HepG2 (cell line): ENCODE measurements around the gene U2SURP. TPM values are rescaled to one million over a fixed set of nuclear protein-coding genes. Genes with fewer than 3 reads are reported as not detected.

Experiments
- CHCHD3 ChIP-seq: sonication (generic); formaldehyde crosslinking; IDR thresholded peaks from 2 replicates; pipeline ENCODE4 v1.8.0; 2022; ENCODE audit warnings: mild to moderate bottlenecking, missing genetic modification reagents, moderate library complexity
- CREM ChIP-seq, 2 experiments: sonication (generic) in 1 of 2; formaldehyde crosslinking in 1 of 2; IDR thresholded peaks; 2 replicates each; pipeline versions ENCODE4 v1.4.0 to v1.6.1; 2016 to 2020; ENCODE audit warnings: antibody characterized with exemption in 1 of 2, mild to moderate bottlenecking in 1 of 2, missing genetic modification reagents in 1 of 2
- FOSL1 ChIP-seq: sonication (generic); formaldehyde crosslinking; IDR thresholded peaks from 2 replicates; pipeline ENCODE4 v1.9.0; 2021; ENCODE audit warnings: missing genetic modification reagents, borderline replicate concordance
- HNRNPUL1 ChIP-seq: fragments of 200-400 bp; formaldehyde crosslinking; IDR thresholded peaks from 2 replicates; pipeline ENCODE4 v1.6.1; 2017; ENCODE audit warnings: low read depth, mild to moderate bottlenecking, low read length, moderate library complexity
- JARID2 ChIP-seq: sonication (generic); formaldehyde crosslinking; IDR thresholded peaks from 2 replicates; pipeline ENCODE4 v1.8.1; 2023; ENCODE audit warnings: missing genetic modification reagents, inconsistent platforms; ENCODE audit not compliant: insufficient replicate concordance
- KDM6A ChIP-seq: IDR thresholded peaks from 2 replicates; pipeline ENCODE4 v1.6.1; 2016; ENCODE audit warnings: low read depth
- MTF2 ChIP-seq: sonication (generic); formaldehyde crosslinking; IDR thresholded peaks from 2 replicates; pipeline ENCODE4 v1.5.0; 2020; ENCODE audit warnings: missing genetic modification reagents, borderline replicate concordance
- PHF5A ChIP-seq: IDR thresholded peaks from one replicate; pipeline ENCODE4 v1.6.1; 2018; ENCODE audit warnings: low read depth, missing genetic modification reagents; ENCODE audit not compliant: unreplicated experiment
- RBFOX2 ChIP-seq: fragments of 200-400 bp; formaldehyde crosslinking; IDR thresholded peaks from 2 replicates; pipeline ENCODE4 v1.6.1; 2017; ENCODE audit warnings: low read depth, mild to moderate bottlenecking, low read length
- SAFB2 ChIP-seq: sonication (generic); formaldehyde crosslinking; IDR thresholded peaks from 2 replicates; pipeline ENCODE4 v1.5.1; 2020; ENCODE audit warnings: missing genetic modification reagents, low read depth, mild to moderate bottlenecking, borderline replicate concordance
- ZFAT ChIP-seq: sonication (generic); formaldehyde crosslinking; conservative IDR thresholded peaks from 2 replicates; pipeline ENCODE4 v1.8.1; 2023; ENCODE audit warnings: missing genetic modification reagents, inconsistent platforms
- ZNF225 ChIP-seq: sonication (generic); formaldehyde crosslinking; IDR thresholded peaks from 2 replicates; pipeline ENCODE4 v1.4.0; 2020; ENCODE audit warnings: mild to moderate bottlenecking, missing genetic modification reagents
- ZNF263 ChIP-seq: sonication (generic); formaldehyde crosslinking; IDR thresholded peaks from 2 replicates; pipeline ENCODE4 v1.4.0; 2020; ENCODE audit warnings: missing genetic modification reagents
- ZNF430 ChIP-seq: sonication (generic); formaldehyde crosslinking; IDR thresholded peaks from 2 replicates; pipeline ENCODE4 v1.9.0; 2021; ENCODE audit warnings: mild to moderate bottlenecking, missing genetic modification reagents
- ZNF749 ChIP-seq: sonication (generic); formaldehyde crosslinking; IDR thresholded peaks from 2 replicates; pipeline ENCODE4 v1.8.0; 2022; ENCODE audit warnings: mild to moderate bottlenecking, missing genetic modification reagents, moderate library complexity, borderline replicate concordance
- ZNF841 ChIP-seq: sonication (generic); formaldehyde crosslinking; IDR thresholded peaks from 2 replicates; pipeline ENCODE4 v1.8.1; 2023; ENCODE audit warnings: missing genetic modification reagents, borderline replicate concordance
- ZSCAN21 ChIP-seq: sonication (generic); formaldehyde crosslinking; IDR thresholded peaks from 2 replicates; pipeline ENCODE4 v1.8.0; 2022; ENCODE audit warnings: mild to moderate bottlenecking, missing genetic modification reagents, moderate library complexity, borderline replicate concordance
- polyA plus RNA-seq, 8 experiments: library from polyadenylated mRNA; depleted of rRNA in 3 of 8; stranded (reverse) in 7 of 8; unstranded in 1 of 8; fragments of >200 nt; fragmentation: Illumina TruSeq in 4 of 8; extraction: Trizol in 4 of 8; gene quantifications; 2 replicates each; pipeline versions ENCODE4 v1.2.1 to v1.2.3, GENCODE V29; 2011 to 2016; ENCODE audit warnings: low read depth in 4 of 8, missing spikeins in 1 of 8, mixed read lengths in 1 of 8; ENCODE audit not compliant: insufficient read depth in 1 of 8
- total RNA-seq, 5 experiments: library from RNA; depleted of rRNA; stranded (reverse); fragments of >200 nt; fragmentation: Illumina TruSeq; extraction: Trizol; gene quantifications; 2 replicates each; pipeline ENCODE4 v1.2.3, GENCODE V29; 2016; ENCODE audit warnings: low read depth in 1 of 5
- TF ChIP-seq, protein P1 (sequence below): IDR thresholded peaks from 2 replicates; pipeline ENCODE4 v1.6.1; 2016; ENCODE audit warnings: low read depth
- TF ChIP-seq, protein P2 (sequence below): sonication (generic); formaldehyde crosslinking; IDR thresholded peaks from 2 replicates; pipeline ENCODE4 v1.5.0; 2020; ENCODE audit warnings: mild to moderate bottlenecking, missing genetic modification reagents, borderline replicate concordance
- TF ChIP-seq, protein P3 (sequence below): sonication (generic); formaldehyde crosslinking; IDR thresholded peaks from 2 replicates; pipeline ENCODE4 v1.4.0; 2020; ENCODE audit warnings: missing genetic modification reagents, borderline replicate concordance

Gene U2SURP
- total and polyA plus RNA-seq, 2 of the 13 experiments (the other 11 are each of a cell fraction or from before 2014, with no cell fraction given): 55.9 to 173 TPM

DNA sequence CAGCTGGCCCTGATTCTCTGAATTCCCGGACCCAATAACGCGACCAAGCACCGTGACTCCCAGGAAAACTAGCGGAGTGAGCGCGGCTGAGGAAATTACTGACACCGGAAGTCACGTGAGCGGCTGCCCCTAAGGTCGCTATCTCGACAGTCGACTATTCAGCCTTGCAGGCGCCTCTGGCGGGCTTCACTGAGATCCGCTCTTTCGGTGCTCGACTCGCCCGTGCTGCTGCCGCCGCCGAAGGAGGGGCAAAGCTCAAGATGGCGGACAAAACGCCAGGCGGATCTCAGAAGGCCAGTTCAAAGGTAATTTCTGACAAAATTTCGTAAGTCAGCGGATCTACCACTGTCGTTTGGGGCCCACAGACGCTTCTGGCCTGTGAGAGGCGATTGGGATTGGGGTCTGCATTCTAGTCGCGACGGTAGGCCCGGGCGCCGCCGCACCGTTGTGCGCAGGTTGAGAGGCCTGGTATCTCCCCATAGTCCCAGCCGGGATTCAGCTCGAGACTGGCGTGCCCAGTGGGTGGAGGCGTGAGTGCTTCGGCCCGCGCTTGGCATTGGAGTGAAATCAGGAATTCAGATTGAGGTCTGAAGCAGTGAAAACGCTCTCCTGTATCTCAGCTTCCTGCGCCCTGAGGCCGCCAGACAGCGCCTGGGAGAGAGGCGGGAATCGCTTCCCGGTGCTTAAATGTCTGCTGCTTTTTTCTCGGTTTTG is at the start of gene U2SURP (continued):
- TF ChIP-seq, protein P1, sequence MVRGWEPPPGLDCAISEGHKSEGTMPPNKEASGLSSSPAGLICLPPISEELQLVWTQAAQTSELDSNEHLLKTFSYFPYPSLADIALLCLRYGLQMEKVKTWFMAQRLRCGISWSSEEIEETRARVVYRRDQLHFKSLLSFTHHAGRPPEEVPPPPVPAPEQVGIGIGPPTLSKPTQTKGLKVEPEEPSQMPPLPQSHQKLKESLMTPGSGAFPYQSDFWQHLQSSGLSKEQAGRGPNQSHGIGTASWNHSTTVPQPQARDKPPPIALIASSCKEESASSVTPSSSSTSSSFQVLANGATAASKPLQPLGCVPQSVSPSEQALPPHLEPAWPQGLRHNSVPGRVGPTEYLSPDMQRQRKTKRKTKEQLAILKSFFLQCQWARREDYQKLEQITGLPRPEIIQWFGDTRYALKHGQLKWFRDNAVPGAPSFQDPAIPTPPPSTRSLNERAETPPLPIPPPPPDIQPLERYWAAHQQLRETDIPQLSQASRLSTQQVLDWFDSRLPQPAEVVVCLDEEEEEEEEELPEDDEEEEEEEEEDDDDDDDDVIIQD (CRISPR knock-in tag): peak; percentile 21; the same call in 1 of the 2 replicates
- TF ChIP-seq, protein P2, sequence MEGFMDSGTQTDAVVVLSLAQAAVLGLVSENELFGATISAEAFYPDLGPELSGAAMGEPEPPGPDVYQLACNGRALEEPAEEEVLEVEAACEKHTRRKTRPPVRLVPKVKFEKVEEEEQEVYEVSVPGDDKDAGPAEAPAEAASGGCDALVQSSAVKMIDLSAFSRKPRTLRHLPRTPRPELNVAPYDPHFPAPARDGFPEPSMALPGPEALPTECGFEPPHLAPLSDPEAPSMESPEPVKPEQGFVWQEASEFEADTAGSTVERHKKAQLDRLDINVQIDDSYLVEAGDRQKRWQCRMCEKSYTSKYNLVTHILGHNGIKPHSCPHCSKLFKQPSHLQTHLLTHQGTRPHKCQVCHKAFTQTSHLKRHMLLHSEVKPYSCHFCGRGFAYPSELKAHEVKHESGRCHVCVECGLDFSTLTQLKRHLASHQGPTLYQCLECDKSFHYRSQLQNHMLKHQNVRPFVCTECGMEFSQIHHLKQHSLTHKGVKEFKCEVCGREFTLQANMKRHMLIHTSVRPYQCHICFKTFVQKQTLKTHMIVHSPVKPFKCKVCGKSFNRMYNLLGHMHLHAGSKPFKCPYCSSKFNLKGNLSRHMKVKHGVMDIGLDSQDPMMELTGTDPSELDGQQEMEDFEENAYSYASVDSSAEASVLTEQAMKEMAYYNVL (CRISPR knock-in tag): peak; percentile 77
- TF ChIP-seq SAFB2 (no peak; the same call in 1 of the 2 replicates), ZFAT (CRISPR knock-in tag) (peak; percentile 42; the same call in 1 of the 2 replicates), PHF5A (CRISPR knock-in tag) (peak; percentile 85), RBFOX2 (peak; percentile 78), CREM (IDR thresholded peaks at IDR 0.05) (peak; percentile 82), CREM (CRISPR knock-in tag; IDR thresholded peaks at IDR 0.05) (0 out of 2 replicates have a peak, but pooled peaks have one; percentile 1), CHCHD3 (CRISPR knock-in tag) (no peak), ZNF263 (no peak; the same call in 1 of the 2 replicates), ZSCAN21 (peak; percentile 82), ZNF430 (peak; percentile 97), ZNF841 (CRISPR knock-in tag) (no peak), JARID2 (no peak), HNRNPUL1 (no peak), MTF2 (CRISPR knock-in tag) (peak; percentile 86), KDM6A (CRISPR knock-in tag) (0 out of 2 replicates have a peak, but pooled peaks have one; percentile 7), FOSL1 (CRISPR knock-in tag) (no peak), ZNF749 (CRISPR knock-in tag) (peak; percentile 91; the same call in 1 of the 2 replicates), ZNF225 (no peak)
- TF ChIP-seq, protein P3, sequence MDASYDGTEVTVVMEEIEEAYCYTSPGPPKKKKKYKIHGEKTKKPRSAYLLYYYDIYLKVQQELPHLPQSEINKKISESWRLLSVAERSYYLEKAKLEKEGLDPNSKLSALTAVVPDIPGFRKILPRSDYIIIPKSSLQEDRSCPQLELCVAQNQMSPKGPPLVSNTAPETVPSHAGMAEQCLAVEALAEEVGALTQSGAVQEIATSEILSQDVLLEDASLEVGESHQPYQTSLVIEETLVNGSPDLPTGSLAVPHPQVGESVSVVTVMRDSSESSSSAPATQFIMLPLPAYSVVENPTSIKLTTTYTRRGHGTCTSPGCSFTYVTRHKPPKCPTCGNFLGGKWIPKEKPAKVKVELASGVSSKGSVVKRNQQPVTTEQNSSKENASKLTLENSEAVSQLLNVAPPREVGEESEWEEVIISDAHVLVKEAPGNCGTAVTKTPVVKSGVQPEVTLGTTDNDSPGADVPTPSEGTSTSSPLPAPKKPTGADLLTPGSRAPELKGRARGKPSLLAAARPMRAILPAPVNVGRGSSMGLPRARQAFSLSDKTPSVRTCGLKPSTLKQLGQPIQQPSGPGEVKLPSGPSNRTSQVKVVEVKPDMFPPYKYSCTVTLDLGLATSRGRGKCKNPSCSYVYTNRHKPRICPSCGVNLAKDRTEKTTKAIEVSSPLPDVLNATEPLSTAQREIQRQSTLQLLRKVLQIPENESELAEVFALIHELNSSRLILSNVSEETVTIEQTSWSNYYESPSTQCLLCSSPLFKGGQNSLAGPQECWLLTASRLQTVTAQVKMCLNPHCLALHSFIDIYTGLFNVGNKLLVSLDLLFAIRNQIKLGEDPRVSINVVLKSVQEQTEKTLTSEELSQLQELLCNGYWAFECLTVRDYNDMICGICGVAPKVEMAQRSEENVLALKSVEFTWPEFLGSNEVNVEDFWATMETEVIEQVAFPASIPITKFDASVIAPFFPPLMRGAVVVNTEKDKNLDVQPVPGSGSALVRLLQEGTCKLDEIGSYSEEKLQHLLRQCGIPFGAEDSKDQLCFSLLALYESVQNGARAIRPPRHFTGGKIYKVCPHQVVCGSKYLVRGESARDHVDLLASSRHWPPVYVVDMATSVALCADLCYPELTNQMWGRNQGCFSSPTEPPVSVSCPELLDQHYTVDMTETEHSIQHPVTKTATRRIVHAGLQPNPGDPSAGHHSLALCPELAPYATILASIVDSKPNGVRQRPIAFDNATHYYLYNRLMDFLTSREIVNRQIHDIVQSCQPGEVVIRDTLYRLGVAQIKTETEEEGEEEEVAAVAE: peak; percentile 52; the same call in 1 of the 2 replicates
